Breast epithelium (tissue), 4 donors: Measurements from ENCODE around the gene NOL9. TPM values are rescaled to one million over a fixed set of nuclear protein-coding genes. Genes with fewer than 3 reads are reported as not detected.
"Not testable (repeated sequence)": the region's sequence is repeated elsewhere in the genome, so short reads cannot be mapped to it uniquely, and the experiment has no call there.

Experiments
- DNase-seq, 2 donors: peaks; one replicate each; pipeline ENCODE4 v3.0.0-alpha.2; 2019; ENCODE audit warnings: low spot score in 2 of 2
- H3K27ac ChIP-seq, 2 donors: fragments of 200-600 bp; sonication (generic) in 1 of 2; one replicate each; pipeline ENCODE4 v1.5.1; 2016 to 2019; ENCODE audit warnings: mild to moderate bottlenecking in 1 of 2
- H3K27me3 ChIP-seq, 2 donors: fragments of 200-600 bp; sonication (generic) in 1 of 2; one replicate each; pipeline versions ENCODE4 v1.5.1 to v1.6.0; 2017 to 2019; ENCODE audit warnings: control low read depth in 1 of 2, mild to moderate bottlenecking in 1 of 2
- H3K36me3 ChIP-seq: fragments of 200-600 bp; one replicate; pipeline ENCODE4 v1.5.1; 2019
- H3K4me1 ChIP-seq, 2 donors: fragments of 200-600 bp; sonication (generic); one replicate each; pipeline ENCODE4 v1.5.1; 2016 to 2019; ENCODE audit warnings: control low read depth in 1 of 2
- H3K4me3 ChIP-seq, 3 donors: fragments of 200-600 bp; sonication (generic); 1 replicate in 2 of 3; 2 replicates in 1 of 3; pipeline ENCODE4 v1.5.1; 2016 to 2019; ENCODE audit warnings: mild to moderate bottlenecking in 3 of 3, moderate library complexity in 2 of 3
- H3K9me3 ChIP-seq, 2 donors: fragments of 200-600 bp; sonication (generic) in 1 of 2; one replicate each; pipeline ENCODE4 v1.5.1; 2016 to 2019; ENCODE audit warnings: control low read depth in 1 of 2
- POLR2A ChIP-seq: fragments of 450-650 bp; IDR thresholded peaks from one replicate; pipeline ENCODE4 v1.6.1; 2016; ENCODE audit warnings: antibody characterized with exemption, mild to moderate bottlenecking, moderate library complexity
- POLR2AphosphoS5 ChIP-seq, 3 donors: sonication (generic); formaldehyde crosslinking; IDR thresholded peaks; one replicate each; pipeline ENCODE4 v1.6.1; 2017; ENCODE audit warnings: antibody characterized with exemption in 3 of 3
- intact Hi-C: fragments of 100-400 bp; cut with DNase I; formaldehyde crosslinking; loops from one replicate; pipeline ENCODE4 v1.15.1; 2023; ENCODE audit warnings: low total_unique reads
- total RNA-seq, 3 donors: library from RNA; depleted of rRNA; stranded (reverse); fragments of >200 nt; gene quantifications; one replicate each; pipeline ENCODE4 v1.1.0, GENCODE V29; 2016
- TF ChIP-seq, protein P1 (sequence below), 3 donors: fragments of 450-650 bp; IDR thresholded peaks; one replicate each; pipeline ENCODE4 v1.5.1; 2016 to 2017; ENCODE audit warnings: antibody characterized with exemption in 3 of 3, mild to moderate bottlenecking in 3 of 3, moderate library complexity in 3 of 3

NOL9 gene
- total RNA-seq, 3 donors from 2014 or later: 14.7 to 29.6 (median 25.2) TPM

- Histone ChIP-seq H3K4me3 (peak overlapping the region; percentile 48 to 92 (median 64)), H3K9me3 (no peaks in the 10 kb centered on the region), H3K27ac (peak overlapping the region; percentile 10 to 48), H3K27me3 (no peaks in the 10 kb centered on the region), H3K4me1 (peaks cover 10 to 14% of the 10 kb centered on the region in 2 donors), H3K36me3 (no peaks in the 10 kb centered on the region)
- TF ChIP-seq POLR2AphosphoS5 (IDR thresholded peaks at IDR 0.05) (no peak), POLR2A (no peak)
- TF ChIP-seq, protein P1, sequence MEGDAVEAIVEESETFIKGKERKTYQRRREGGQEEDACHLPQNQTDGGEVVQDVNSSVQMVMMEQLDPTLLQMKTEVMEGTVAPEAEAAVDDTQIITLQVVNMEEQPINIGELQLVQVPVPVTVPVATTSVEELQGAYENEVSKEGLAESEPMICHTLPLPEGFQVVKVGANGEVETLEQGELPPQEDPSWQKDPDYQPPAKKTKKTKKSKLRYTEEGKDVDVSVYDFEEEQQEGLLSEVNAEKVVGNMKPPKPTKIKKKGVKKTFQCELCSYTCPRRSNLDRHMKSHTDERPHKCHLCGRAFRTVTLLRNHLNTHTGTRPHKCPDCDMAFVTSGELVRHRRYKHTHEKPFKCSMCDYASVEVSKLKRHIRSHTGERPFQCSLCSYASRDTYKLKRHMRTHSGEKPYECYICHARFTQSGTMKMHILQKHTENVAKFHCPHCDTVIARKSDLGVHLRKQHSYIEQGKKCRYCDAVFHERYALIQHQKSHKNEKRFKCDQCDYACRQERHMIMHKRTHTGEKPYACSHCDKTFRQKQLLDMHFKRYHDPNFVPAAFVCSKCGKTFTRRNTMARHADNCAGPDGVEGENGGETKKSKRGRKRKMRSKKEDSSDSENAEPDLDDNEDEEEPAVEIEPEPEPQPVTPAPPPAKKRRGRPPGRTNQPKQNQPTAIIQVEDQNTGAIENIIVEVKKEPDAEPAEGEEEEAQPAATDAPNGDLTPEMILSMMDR (IDR thresholded peaks at IDR 0.05): no peak
- intact Hi-C loops: loop anchor here (10.0 kb wide), 1 partner anchor 148 kb away; no protein-coding TSS in a partner anchor
- no peak for DNase-seq
Measured at GRCh38 chr1:6496365-6496721, 58.0 kb downstream of the NOL9 start.

GRCh38 chr1:6495540-6496364 lies 58.6 kb downstream of the NOL9 start:
- intact Hi-C loops: loop anchor here (10.0 kb wide), 1 partner anchor 149 kb away; no protein-coding TSS in a partner anchor
- Histone ChIP-seq H3K36me3 (no peaks in the 10 kb centered on the region), H3K27me3 (no peaks in the 10 kb centered on the region), H3K4me1 (peaks cover 10 to 14% of the 10 kb centered on the region in 2 donors), H3K9me3 (no peaks in the 10 kb centered on the region), H3K4me3 (peak overlapping the region in 2 of 3 donors; percentile 64 to 92), H3K27ac (peak overlapping the region; percentile 10 to 48)
- DNase-seq: no peak
- TF ChIP-seq POLR2AphosphoS5 (IDR thresholded peaks at IDR 0.05) (no peak), POLR2A (no peak)
- TF ChIP-seq, protein P1 (IDR thresholded peaks at IDR 0.05): no peak

DNA sequence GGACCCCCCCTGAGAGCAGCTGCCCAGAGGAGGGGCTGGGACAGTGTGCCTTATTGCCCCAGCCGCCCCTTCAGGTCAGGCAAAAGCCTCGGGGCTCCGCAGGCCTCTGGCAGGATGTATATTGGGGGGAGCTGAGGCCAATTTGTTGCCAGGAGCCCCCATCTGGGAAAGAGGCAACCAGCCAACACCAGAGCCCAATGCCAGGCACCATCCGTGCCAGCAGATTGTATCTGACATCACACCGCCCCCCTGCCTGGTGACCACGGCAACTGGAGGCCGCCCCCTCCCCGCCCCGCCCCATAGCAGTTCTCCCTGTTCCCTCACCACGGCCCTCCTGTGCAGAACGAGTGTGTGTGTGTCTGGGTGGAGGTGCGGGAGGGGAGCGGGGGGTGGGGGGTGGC lies 59.3 kb downstream of the NOL9 start:
- no peak for DNase-seq
- Histone ChIP-seq H3K27ac (peak overlapping the region; percentile 15 to 48), H3K9me3 (no peaks in the 10 kb centered on the region), H3K27me3 (no peaks in the 10 kb centered on the region), H3K4me3 (no peak overlapping the region), H3K36me3 (no peaks in the 10 kb centered on the region), H3K4me1 (peaks cover 10 to 14% of the 10 kb centered on the region in 2 donors)
- intact Hi-C loops: loop anchor here (10.0 kb wide), 1 partner anchor 150 kb away; no protein-coding TSS in a partner anchor
- TF ChIP-seq POLR2AphosphoS5 (IDR thresholded peaks at IDR 0.05): no peak
- TF ChIP-seq, protein P1 (IDR thresholded peaks at IDR 0.05): no peak

DNA sequence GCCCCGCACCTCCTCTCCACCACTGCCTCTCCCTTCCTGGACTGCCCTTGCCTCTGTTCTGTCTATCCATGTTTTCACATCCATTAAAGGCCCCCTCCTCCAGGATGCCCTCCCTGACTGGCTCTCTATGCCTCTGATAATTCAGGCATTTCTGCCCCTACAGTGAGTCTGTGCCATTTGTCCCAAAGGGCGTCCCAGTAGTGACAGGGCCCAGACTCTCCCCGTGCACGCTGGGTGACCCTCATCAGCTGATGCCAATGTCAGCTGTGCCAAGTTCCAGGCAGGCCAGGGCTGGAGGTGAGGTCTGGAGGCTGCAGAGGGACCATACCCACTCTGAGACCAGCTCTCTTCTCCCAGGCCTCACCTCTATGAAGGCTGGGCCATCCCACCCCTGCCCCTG lies 59.7 kb downstream of the NOL9 start:
- no peak overlapping the region for H3K4me3 ChIP-seq
- H3K27me3 ChIP-seq: no peaks in the 10 kb centered on the region
- intact Hi-C loops: loop anchor here (10.0 kb wide), 1 partner anchor 150 kb away; no protein-coding TSS in a partner anchor
- H3K9me3 ChIP-seq: no peaks in the 10 kb centered on the region
- H3K36me3 ChIP-seq: no peaks in the 10 kb centered on the region
- H3K4me1 ChIP-seq: peaks cover 10 to 14% of the 10 kb centered on the region in 2 donors
- TF ChIP-seq POLR2A (no peak), POLR2AphosphoS5 (IDR thresholded peaks at IDR 0.05) (no peak)
- TF ChIP-seq, protein P1 (IDR thresholded peaks at IDR 0.05): no peak
- DNase-seq: no peak
- H3K27ac ChIP-seq: peak overlapping the region; percentile 15 to 48

GRCh38 chr1:6493834-6494223 lies 60.5 kb downstream of the NOL9 start:
- intact Hi-C loops: loop anchor here (10.0 kb wide), 1 partner anchor 151 kb away; no protein-coding TSS in a partner anchor
- peaks cover 10 to 14% of the 10 kb centered on the region in 2 donors for H3K4me1 ChIP-seq
- H3K27me3 ChIP-seq, H3K36me3 ChIP-seq, H3K4me3 ChIP-seq, H3K27ac ChIP-seq, DNase-seq, H3K9me3 ChIP-seq: not testable (repeated sequence)
